Parathyroid adenoma (tissue), 2 donors: ENCODE measurements around the gene STAC3.

Source experiments
- H2AFZ ChIP-seq: fragments of 300-600 bp; sonication (generic); one replicate; pipeline ENCODE4 v1.7.0; 2017; ENCODE audit warnings: antibody characterized with exemption, mild to moderate bottlenecking
- H3K27ac ChIP-seq: fragments of 300-600 bp; sonication (generic); one replicate; pipeline ENCODE4 v1.7.0; 2017
- H3K27me3 ChIP-seq: fragments of 300-600 bp; sonication (generic); one replicate; pipeline ENCODE4 v1.7.0; 2017; ENCODE audit warnings: low read length; ENCODE audit not compliant: control insufficient read depth, insufficient read depth
- H3K36me3 ChIP-seq: fragments of 300-600 bp; sonication (generic); one replicate; pipeline ENCODE4 v1.7.0; 2017; ENCODE audit warnings: low read length; ENCODE audit not compliant: control insufficient read depth, insufficient read depth
- H3K4me1 ChIP-seq: fragments of 300-600 bp; sonication (generic); one replicate; pipeline ENCODE4 v1.7.0; 2017; ENCODE audit warnings: control low read depth
- H3K4me2 ChIP-seq: fragments of 300-600 bp; sonication (generic); one replicate; pipeline ENCODE4 v1.7.0; 2017; ENCODE audit warnings: low read length
- H3K4me3 ChIP-seq: fragments of 300-600 bp; sonication (generic); one replicate; pipeline ENCODE4 v1.7.0; 2017; ENCODE audit warnings: low read depth, low read length
- H3K79me2 ChIP-seq: fragments of 300-600 bp; sonication (generic); one replicate; pipeline ENCODE4 v1.7.0; 2017; ENCODE audit warnings: control low read depth
- H3K9ac ChIP-seq: fragments of 300-600 bp; sonication (generic); one replicate; pipeline ENCODE4 v1.7.0; 2017; ENCODE audit warnings: mild to moderate bottlenecking
- H3K9me3 ChIP-seq: fragments of 300-600 bp; sonication (generic); one replicate; pipeline ENCODE4 v1.7.0; 2017; ENCODE audit warnings: low read length; ENCODE audit not compliant: control insufficient read depth
- CTCF ChIP-seq: fragments of 300-600 bp; sonication (generic); IDR thresholded peaks from one replicate; pipeline ENCODE4 v1.7.0; 2017; ENCODE audit warnings: antibody characterized with exemption, mild to moderate bottlenecking
- donor health status: primary hyperparathyroidism.

Gene STAC3

GRCh38 chr12:57223191-57224165 lies 27.5 kb downstream of the STAC3 start:
- Histone ChIP-seq H3K27me3 (peaks cover 12% of the 10 kb centered on the region), H3K9ac (no peak overlapping the region), H2AFZ (no peak overlapping the region), H3K9me3 (no peaks in the 10 kb centered on the region), H3K4me1 (no peaks in the 10 kb centered on the region), H3K27ac (no peak overlapping the region), H3K79me2 (no peaks in the 10 kb centered on the region), H3K4me2 (no peak overlapping the region), H3K36me3 (no peaks in the 10 kb centered on the region), H3K4me3 (no peak overlapping the region)
- TF ChIP-seq CTCF = no peak

GRCh38 chr12:57222286-57223190 lies 28.4 kb downstream of the STAC3 start:
- Histone ChIP-seq H3K27ac (no peak overlapping the region), H3K4me3 (no peak overlapping the region), H3K27me3 (peaks cover 12% of the 10 kb centered on the region), H2AFZ (no peak overlapping the region), H3K36me3 (no peaks in the 10 kb centered on the region), H3K9me3 (no peaks in the 10 kb centered on the region), H3K79me2 (no peaks in the 10 kb centered on the region), H3K4me1 (peaks cover 2% of the 10 kb centered on the region), H3K9ac (no peak overlapping the region), H3K4me2 (no peak overlapping the region)
- no peak for TF ChIP-seq CTCF

- Histone ChIP-seq H3K27ac (no peak overlapping the region), H2AFZ (no peak overlapping the region), H3K9ac (no peak overlapping the region), H3K9me3 (no peaks in the 10 kb centered on the region), H3K4me3 (no peak overlapping the region), H3K4me1 (peaks cover 3% of the 10 kb centered on the region), H3K36me3 (no peaks in the 10 kb centered on the region), H3K79me2 (no peaks in the 10 kb centered on the region), H3K27me3 (peaks cover 12% of the 10 kb centered on the region), H3K4me2 (no peak overlapping the region)
- TF ChIP-seq CTCF = no peak
These were observed 29.6 kb downstream of the STAC3 start for GRCh38 chr12:57221169-57221917.

- Histone ChIP-seq H3K4me2 (no peak overlapping the region), H3K27ac (no peak overlapping the region), H2AFZ (no peak overlapping the region), H3K79me2 (no peaks in the 10 kb centered on the region), H3K27me3 (peaks cover 14% of the 10 kb centered on the region), H3K4me1 (peaks cover 4% of the 10 kb centered on the region), H3K9me3 (no peaks in the 10 kb centered on the region), H3K9ac (no peak overlapping the region), H3K36me3 (no peaks in the 10 kb centered on the region), H3K4me3 (no peak overlapping the region)
- TF ChIP-seq CTCF = no peak
These were observed 30.2 kb downstream of the STAC3 start for GRCh38 chr12:57220770-57221168.
